ENCODE results near the gene MUTYH.
"Not testable (repeated sequence)": the region's sequence is repeated elsewhere in the genome, so short reads cannot be mapped to it uniquely, and the experiment has no call there.

The MUTYH gene

GRCh38 chr1:45339789-45340558 lies at the start of gene MUTYH, which contains the start of gene TOE1:
MUTYH (minus strand) TSS chr1:45340440; CDS start chr1:45334505, 5,935 bp downstream.
TOE1 (plus strand) TSS chr1:45340170; CDS start chr1:45340253, 83 bp downstream.
- peak; percentile 90 for DNase-seq (ENCODE audit: low read depth)

- no peak for DNase-seq (ENCODE audit: low read depth)
Measured at GRCh38 chr1:45386219-45386618, 46.0 kb upstream of the MUTYH start.

- DNase-seq (ENCODE audit: low read depth), result no peak
Measured at GRCh38 chr1:45385302-45385701, 45.1 kb upstream of the MUTYH start.

- not testable (repeated sequence) for DNase-seq (ENCODE audit: low read depth)
Measured at GRCh38 chr1:45384213-45384612, 44.0 kb upstream of the MUTYH start.

GRCh38 chr1:45383191-45383590 lies 43.0 kb upstream of the MUTYH start:
- no peak for DNase-seq (ENCODE audit: low read depth)

- no peak for DNase-seq (ENCODE audit: low read depth)
Measured at GRCh38 chr1:45381243-45381642, 41.0 kb upstream of the MUTYH start.

GRCh38 chr1:45380730-45381129 lies 40.5 kb upstream of the MUTYH start:
- no peak for DNase-seq (ENCODE audit: low read depth)

GRCh38 chr1:45380125-45380524 lies 39.9 kb upstream of the MUTYH start:
- no peak for DNase-seq (ENCODE audit: low read depth)

GRCh38 chr1:45379524-45379923 lies 39.3 kb upstream of the MUTYH start:
- DNase-seq (ENCODE audit: low read depth), result no peak

GRCh38 chr1:45378184-45378583 lies 37.9 kb upstream of the MUTYH start:
- no peak for DNase-seq (ENCODE audit: low read depth)

- peak; percentile 62 for DNase-seq (ENCODE audit: low read depth)
Measured at GRCh38 chr1:45375104-45376090, 35.2 kb upstream of the MUTYH start.

- DNase-seq (ENCODE audit: low read depth), result no peak
Measured at GRCh38 chr1:45373573-45373972, 33.3 kb upstream of the MUTYH start.

- DNase-seq (ENCODE audit: low read depth), result no peak
Measured at GRCh38 chr1:45370575-45370974, 30.3 kb upstream of the MUTYH start.

- no peak for DNase-seq (ENCODE audit: low read depth)
Measured at GRCh38 chr1:45365051-45365450, 24.8 kb upstream of the MUTYH start.

GRCh38 chr1:45364294-45364693 lies 24.1 kb upstream of the MUTYH start:
- DNase-seq (ENCODE audit: low read depth), result no peak

- peak; percentile 85 for DNase-seq (ENCODE audit: low read depth)
Measured at GRCh38 chr1:45360981-45361380, 20.7 kb upstream of the MUTYH start.

GRCh38 chr1:45359882-45360513 lies 19.8 kb upstream of the MUTYH start:
- DNase-seq (ENCODE audit: low read depth), result peak; percentile 70

- DNase-seq (ENCODE audit: low read depth), result no peak
Measured at GRCh38 chr1:45356186-45356585, 15.9 kb upstream of the MUTYH start.

GRCh38 chr1:45355683-45356082 lies 15.4 kb upstream of the MUTYH start:
- no peak for DNase-seq (ENCODE audit: low read depth)

GRCh38 chr1:45354838-45355237 lies 14.6 kb upstream of the MUTYH start:
- DNase-seq (ENCODE audit: low read depth), result no peak

GRCh38 chr1:45353685-45354084 lies 13.4 kb upstream of the MUTYH start:
- DNase-seq (ENCODE audit: low read depth), result no peak

- no peak for DNase-seq (ENCODE audit: low read depth)
Measured at GRCh38 chr1:45351508-45351907, 11.3 kb upstream of the MUTYH start.

Data from fibroblast of gingiva (primary cell).